Liver (tissue), 9 donors: Measurements from ENCODE around the gene GLIS1. TPM values are rescaled to one million over a fixed set of nuclear protein-coding genes. Genes with fewer than 3 reads are reported as not detected.

ENCODE experiments used
- DNase-seq: peaks from one replicate; pipeline ENCODE4 v3.0.0-alpha.2; 2017; ENCODE audit warnings: low spot score
- H3K27ac ChIP-seq, 2 donors: one replicate each; pipeline ENCODE4 v1.7.0; 2013; ENCODE audit warnings: inconsistent platforms in 2 of 2, low read length in 2 of 2, control low read depth in 1 of 2, low read depth in 1 of 2, mild to moderate bottlenecking in 1 of 2
- H3K27me3 ChIP-seq, 4 donors: one replicate each; pipeline versions ENCODE4 v1.6.1 to v1.7.0; 2013; ENCODE audit warnings: low read length in 3 of 4, inconsistent platforms in 1 of 4, mild to moderate bottlenecking in 1 of 4, moderate library complexity in 1 of 4; ENCODE audit not compliant: control insufficient read depth in 4 of 4, insufficient read depth in 4 of 4
- H3K36me3 ChIP-seq, 4 donors: one replicate each; pipeline versions ENCODE4 v1.6.1 to v1.7.0; 2013; ENCODE audit warnings: low read length in 3 of 4, mild to moderate bottlenecking in 3 of 4, low read depth in 1 of 4, moderate library complexity in 1 of 4; ENCODE audit not compliant: control insufficient read depth in 4 of 4, insufficient read depth in 3 of 4
- H3K4me1 ChIP-seq, 4 donors: one replicate each; pipeline versions ENCODE4 v1.6.1 to v1.7.0; 2013; ENCODE audit warnings: low read length in 3 of 4, mild to moderate bottlenecking in 3 of 4, moderate library complexity in 1 of 4; ENCODE audit not compliant: control insufficient read depth in 4 of 4, insufficient read depth in 4 of 4
- H3K4me3 ChIP-seq, 3 donors: one replicate each; pipeline versions ENCODE4 v1.6.1 to v1.7.0; 2013; ENCODE audit warnings: low read length in 3 of 3, control low read depth in 1 of 3, low read depth in 1 of 3, mild to moderate bottlenecking in 1 of 3
- H3K9ac ChIP-seq, 2 donors: one replicate each; pipeline ENCODE4 v1.7.0; 2013; ENCODE audit warnings: low read length in 2 of 2, mild to moderate bottlenecking in 2 of 2, moderate library complexity in 2 of 2, control low read depth in 1 of 2, low read depth in 1 of 2
- H3K9me3 ChIP-seq, 4 donors: one replicate each; pipeline versions ENCODE4 v1.6.1 to v1.7.0; 2013; ENCODE audit warnings: low read length in 3 of 4; ENCODE audit not compliant: control insufficient read depth in 4 of 4
- EGR1 ChIP-seq, 2 donors: IDR thresholded peaks; 2 replicates each; pipeline ENCODE4 v1.6.1; 2016 to 2018; ENCODE audit warnings: antibody characterized with exemption in 2 of 2, low read depth in 2 of 2
- FOXA1 ChIP-seq: IDR thresholded peaks from 2 replicates; pipeline ENCODE4 v1.6.1; 2016; ENCODE audit warnings: antibody characterized with exemption
- FOXA2 ChIP-seq: IDR thresholded peaks from 2 replicates; pipeline ENCODE4 v1.6.1; 2016; ENCODE audit warnings: antibody characterized with exemption
- GABPA ChIP-seq, 2 donors: IDR thresholded peaks in 1 of 2; conservative IDR thresholded peaks in 1 of 2; 2 replicates each; pipeline ENCODE4 v1.6.1; 2016; ENCODE audit warnings: antibody characterized with exemption in 2 of 2, mild to moderate bottlenecking in 1 of 2, moderate library complexity in 1 of 2
- HNF4A ChIP-seq, 2 donors: conservative IDR thresholded peaks; 2 replicates each; pipeline ENCODE4 v1.6.1; 2016; ENCODE audit warnings: antibody characterized with exemption in 2 of 2, mild to moderate bottlenecking in 2 of 2
- HNF4G ChIP-seq: IDR thresholded peaks from 2 replicates; pipeline ENCODE4 v1.6.1; 2016; ENCODE audit warnings: antibody characterized with exemption
- JUND ChIP-seq, 2 donors: IDR thresholded peaks; 2 replicates each; pipeline ENCODE4 v1.6.1; 2016; ENCODE audit warnings: antibody characterized with exemption in 2 of 2
- NR2F2 ChIP-seq: IDR thresholded peaks from 2 replicates; pipeline ENCODE4 v1.6.1; 2016; ENCODE audit warnings: antibody characterized with exemption
- RAD21 ChIP-seq, 2 donors: IDR thresholded peaks; 2 replicates each; pipeline ENCODE4 v1.6.1; 2016; ENCODE audit warnings: antibody characterized with exemption in 2 of 2, mild to moderate bottlenecking in 2 of 2
- RXRA ChIP-seq, 2 donors: IDR thresholded peaks; 2 replicates each; pipeline ENCODE4 v1.6.1; 2017 to 2018; ENCODE audit warnings: antibody characterized with exemption in 2 of 2, mild to moderate bottlenecking in 1 of 2
- SP1 ChIP-seq: IDR thresholded peaks from 2 replicates; pipeline ENCODE4 v1.6.1; 2018; ENCODE audit warnings: antibody characterized with exemption, mild to moderate bottlenecking
- TAF1 ChIP-seq: conservative IDR thresholded peaks from 2 replicates; pipeline ENCODE4 v1.6.1; 2016; ENCODE audit warnings: antibody characterized with exemption, mild to moderate bottlenecking
- YY1 ChIP-seq: IDR thresholded peaks from 2 replicates; pipeline ENCODE4 v1.6.1; 2016; ENCODE audit warnings: antibody characterized with exemption, mild to moderate bottlenecking
- WGBS: extraction: QIAGEN DNeasy Blood & Tissue Kit; methylation state at CpG from one replicate; pipeline ENCODE4 v1.1.7; 2013; 5-methylcytosine and 5-hydroxymethylcytosine counted together
- polyA plus RNA-seq, 2 donors: library from polyadenylated mRNA; stranded (reverse) in 1 of 2; unstranded in 1 of 2; fragments of 200-250 nt in 1 of 2; fragments of >200 nt in 1 of 2; fragmentation: Nextera tagmentation in 1 of 2; extraction: Ambion mirVana in 1 of 2; gene quantifications; one replicate each; pipeline versions ENCODE4 v1.2.1 to v1.2.3, GENCODE V29; 2013 to 2015
- total RNA-seq, 2 donors: library from RNA; depleted of rRNA; stranded (reverse); fragments of >200 nt; gene quantifications; one replicate each; pipeline ENCODE4 v1.2.3, GENCODE V29; 2014
- TF ChIP-seq, protein P1 (sequence below): IDR thresholded peaks from 2 replicates; pipeline ENCODE4 v1.6.1; 2016; ENCODE audit warnings: antibody characterized with exemption
- TF ChIP-seq, protein P2 (sequence below): IDR thresholded peaks from 2 replicates; pipeline ENCODE4 v1.6.1; 2016; ENCODE audit warnings: antibody characterized with exemption
- TF ChIP-seq, protein P3 (sequence below): IDR thresholded peaks from 2 replicates; pipeline ENCODE4 v1.6.1; 2016; ENCODE audit warnings: antibody characterized with exemption, mild to moderate bottlenecking
- TF ChIP-seq, protein P4 (sequence below): fragments of 150-350 bp; IDR thresholded peaks from 2 replicates; pipeline ENCODE4 v1.5.1; 2017; ENCODE audit warnings: improper control_type of control experiment, low read depth, low read length; ENCODE audit not compliant: missing input control
- TF ChIP-seq, protein P5 (sequence below): IDR thresholded peaks from 2 replicates; pipeline ENCODE4 v1.6.1; 2016; ENCODE audit warnings: antibody characterized with exemption
- donor health status: healthy.
- donor health status: healthy.
- donor health status: healthy.
- donor health status: healthy.
- donor health status: healthy.

GLIS1 gene
- total and polyA plus RNA-seq, 4 donors: under 0.01 to 0.05 TPM; not detected in 2

DNA sequence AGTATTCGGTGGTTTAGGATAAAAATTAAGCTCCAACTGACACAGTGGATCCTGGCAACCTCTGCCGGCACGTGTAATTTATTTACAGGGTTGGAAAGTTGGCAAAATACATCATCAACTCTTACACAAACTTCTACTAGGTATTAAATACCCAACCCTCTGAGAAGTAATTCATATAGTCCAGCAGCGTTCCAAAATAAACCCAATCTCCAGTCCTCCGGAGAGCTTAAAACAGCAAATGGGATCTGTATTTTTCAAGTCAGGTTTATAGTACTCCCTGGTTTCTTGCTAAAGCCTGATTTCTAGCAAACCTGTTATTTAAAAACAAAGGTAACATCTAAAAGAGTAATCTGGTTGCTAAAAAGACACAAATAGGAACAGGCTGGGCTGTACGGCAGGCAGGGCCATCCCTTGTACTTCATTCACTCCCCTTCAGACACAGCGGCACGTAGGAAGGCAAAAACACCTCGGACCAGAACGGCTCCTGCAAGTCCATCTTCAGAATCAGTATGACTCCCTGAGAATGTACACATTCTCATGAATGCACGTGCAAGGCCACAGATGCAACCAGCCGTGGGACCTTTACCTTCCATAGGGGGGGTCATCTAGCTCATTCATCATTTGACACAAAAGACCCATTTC is 8.6 kb downstream of the GLIS1 start (continued):
- TF ChIP-seq RAD21 (IDR thresholded peaks at IDR 0.05) (no peak), YY1 (no peak)
- TF ChIP-seq, protein P1, sequence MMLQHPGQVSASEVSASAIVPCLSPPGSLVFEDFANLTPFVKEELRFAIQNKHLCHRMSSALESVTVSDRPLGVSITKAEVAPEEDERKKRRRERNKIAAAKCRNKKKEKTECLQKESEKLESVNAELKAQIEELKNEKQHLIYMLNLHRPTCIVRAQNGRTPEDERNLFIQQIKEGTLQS: no peak

DNA sequence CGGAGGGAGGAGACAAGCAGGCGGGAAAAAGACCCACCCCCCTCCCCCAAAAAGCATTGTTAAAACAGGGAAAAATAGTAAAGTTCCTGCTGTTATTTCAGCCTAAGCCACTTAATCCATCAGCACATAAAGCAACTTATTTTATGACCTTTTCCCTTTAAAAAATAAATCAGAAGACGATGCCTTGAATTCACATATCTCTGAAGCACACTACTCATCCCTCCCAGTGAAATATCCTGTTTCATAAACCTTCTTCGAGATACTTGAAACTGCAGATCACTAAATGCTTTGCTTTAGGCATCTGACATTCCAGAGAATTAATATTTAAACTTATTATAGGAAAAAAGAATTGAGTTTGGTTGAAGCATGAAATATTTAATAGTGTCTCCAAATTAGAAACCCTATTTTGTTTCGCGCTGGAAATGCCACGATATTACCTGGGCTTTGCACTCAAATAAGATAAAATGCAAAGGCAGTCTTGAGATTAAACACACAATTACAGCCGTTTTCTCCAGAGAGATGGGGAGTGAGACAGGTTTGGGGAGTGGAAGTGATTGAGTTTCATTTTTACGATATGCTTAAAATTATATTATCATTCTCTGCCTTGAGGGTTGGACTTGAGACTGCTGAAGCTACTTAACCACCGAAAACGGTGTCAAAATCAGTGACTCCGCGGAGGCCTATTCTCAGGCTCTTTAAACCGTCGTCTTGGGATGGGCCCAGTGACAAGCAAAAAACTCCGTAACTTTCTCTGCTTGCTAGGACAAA is 9.3 kb downstream of the GLIS1 start:
- Histone ChIP-seq H3K36me3 (no peaks in the 10 kb centered on the region), H3K4me3 (no peak overlapping the region), H3K27me3 (no peaks in the 10 kb centered on the region), H3K9me3 (peaks cover 0 to 4% (median 0%) of the 10 kb centered on the region in 4 donors), H3K4me1 (no peaks in the 10 kb centered on the region), H3K9ac (no peak overlapping the region), H3K27ac (no peak overlapping the region)
- no peak for DNase-seq
- 87% methylated on average over 16 of the region's 16 CpGs for WGBS
- TF ChIP-seq HNF4A (conservative IDR thresholded peaks at IDR 0.05) (no peak), SP1 (no peak), NR2F2 (no peak), FOXA2 (no peak), RXRA (IDR thresholded peaks at IDR 0.05) (no peak)
- TF ChIP-seq, protein P2, sequence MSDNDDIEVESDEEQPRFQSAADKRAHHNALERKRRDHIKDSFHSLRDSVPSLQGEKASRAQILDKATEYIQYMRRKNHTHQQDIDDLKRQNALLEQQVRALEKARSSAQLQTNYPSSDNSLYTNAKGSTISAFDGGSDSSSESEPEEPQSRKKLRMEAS: no peak

DNA sequence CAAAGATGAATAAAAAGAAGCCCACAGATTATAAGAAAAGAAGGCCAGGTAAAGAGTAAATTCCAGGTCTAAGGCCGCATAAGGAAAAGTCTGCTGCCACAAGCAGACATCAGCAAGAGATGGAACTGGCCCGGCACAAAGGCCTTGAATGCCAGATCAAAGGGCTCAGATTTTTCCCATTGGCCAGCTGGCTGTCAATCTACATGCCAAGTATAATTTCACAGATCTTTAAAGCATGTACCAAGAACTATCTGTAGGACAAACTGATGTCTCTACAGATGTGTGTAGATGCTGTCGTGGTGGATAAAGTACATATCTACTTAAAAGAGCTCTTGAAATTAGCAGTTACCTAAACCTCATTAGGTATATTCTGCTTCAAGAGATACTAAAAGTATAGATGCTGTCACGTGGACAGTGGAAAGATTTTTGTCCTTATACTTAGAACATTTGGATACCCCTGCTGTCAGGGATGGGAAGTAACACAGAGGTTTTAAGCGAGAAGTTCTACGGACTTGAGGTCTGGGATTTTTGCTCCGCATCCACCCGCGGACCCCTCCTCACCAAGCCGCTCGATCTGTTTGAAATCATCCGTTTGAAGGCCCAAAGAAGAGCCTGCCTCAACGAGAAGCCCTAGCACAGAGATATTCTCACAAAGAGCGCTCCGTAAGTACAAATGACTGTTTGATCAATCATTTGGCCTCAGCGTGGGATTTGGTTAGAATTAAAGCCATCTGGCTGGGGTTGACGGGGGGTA is 10.1 kb downstream of the GLIS1 start:
- TF ChIP-seq YY1 (no peak), HNF4G (no peak), EGR1 (IDR thresholded peaks at IDR 0.05; ENCODE audit: low read depth in 2 of 2) (no peak), FOXA1 (no peak), NR2F2 (no peak), RAD21 (IDR thresholded peaks at IDR 0.05) (no peak), SP1 (no peak), HNF4A (conservative IDR thresholded peaks at IDR 0.05) (no peak), RXRA (IDR thresholded peaks at IDR 0.05) (no peak), JUND (IDR thresholded peaks at IDR 0.05) (no peak), FOXA2 (no peak), TAF1 (no peak), GABPA (IDR thresholded peaks at IDR 0.05 in 1 of 2, conservative IDR thresholded peaks at IDR 0.05 in 1 of 2) (no peak)
- TF ChIP-seq, protein P3, sequence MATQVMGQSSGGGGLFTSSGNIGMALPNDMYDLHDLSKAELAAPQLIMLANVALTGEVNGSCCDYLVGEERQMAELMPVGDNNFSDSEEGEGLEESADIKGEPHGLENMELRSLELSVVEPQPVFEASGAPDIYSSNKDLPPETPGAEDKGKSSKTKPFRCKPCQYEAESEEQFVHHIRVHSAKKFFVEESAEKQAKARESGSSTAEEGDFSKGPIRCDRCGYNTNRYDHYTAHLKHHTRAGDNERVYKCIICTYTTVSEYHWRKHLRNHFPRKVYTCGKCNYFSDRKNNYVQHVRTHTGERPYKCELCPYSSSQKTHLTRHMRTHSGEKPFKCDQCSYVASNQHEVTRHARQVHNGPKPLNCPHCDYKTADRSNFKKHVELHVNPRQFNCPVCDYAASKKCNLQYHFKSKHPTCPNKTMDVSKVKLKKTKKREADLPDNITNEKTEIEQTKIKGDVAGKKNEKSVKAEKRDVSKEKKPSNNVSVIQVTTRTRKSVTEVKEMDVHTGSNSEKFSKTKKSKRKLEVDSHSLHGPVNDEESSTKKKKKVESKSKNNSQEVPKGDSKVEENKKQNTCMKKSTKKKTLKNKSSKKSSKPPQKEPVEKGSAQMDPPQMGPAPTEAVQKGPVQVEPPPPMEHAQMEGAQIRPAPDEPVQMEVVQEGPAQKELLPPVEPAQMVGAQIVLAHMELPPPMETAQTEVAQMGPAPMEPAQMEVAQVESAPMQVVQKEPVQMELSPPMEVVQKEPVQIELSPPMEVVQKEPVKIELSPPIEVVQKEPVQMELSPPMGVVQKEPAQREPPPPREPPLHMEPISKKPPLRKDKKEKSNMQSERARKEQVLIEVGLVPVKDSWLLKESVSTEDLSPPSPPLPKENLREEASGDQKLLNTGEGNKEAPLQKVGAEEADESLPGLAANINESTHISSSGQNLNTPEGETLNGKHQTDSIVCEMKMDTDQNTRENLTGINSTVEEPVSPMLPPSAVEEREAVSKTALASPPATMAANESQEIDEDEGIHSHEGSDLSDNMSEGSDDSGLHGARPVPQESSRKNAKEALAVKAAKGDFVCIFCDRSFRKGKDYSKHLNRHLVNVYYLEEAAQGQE: no peak
- TF ChIP-seq, protein P4, sequence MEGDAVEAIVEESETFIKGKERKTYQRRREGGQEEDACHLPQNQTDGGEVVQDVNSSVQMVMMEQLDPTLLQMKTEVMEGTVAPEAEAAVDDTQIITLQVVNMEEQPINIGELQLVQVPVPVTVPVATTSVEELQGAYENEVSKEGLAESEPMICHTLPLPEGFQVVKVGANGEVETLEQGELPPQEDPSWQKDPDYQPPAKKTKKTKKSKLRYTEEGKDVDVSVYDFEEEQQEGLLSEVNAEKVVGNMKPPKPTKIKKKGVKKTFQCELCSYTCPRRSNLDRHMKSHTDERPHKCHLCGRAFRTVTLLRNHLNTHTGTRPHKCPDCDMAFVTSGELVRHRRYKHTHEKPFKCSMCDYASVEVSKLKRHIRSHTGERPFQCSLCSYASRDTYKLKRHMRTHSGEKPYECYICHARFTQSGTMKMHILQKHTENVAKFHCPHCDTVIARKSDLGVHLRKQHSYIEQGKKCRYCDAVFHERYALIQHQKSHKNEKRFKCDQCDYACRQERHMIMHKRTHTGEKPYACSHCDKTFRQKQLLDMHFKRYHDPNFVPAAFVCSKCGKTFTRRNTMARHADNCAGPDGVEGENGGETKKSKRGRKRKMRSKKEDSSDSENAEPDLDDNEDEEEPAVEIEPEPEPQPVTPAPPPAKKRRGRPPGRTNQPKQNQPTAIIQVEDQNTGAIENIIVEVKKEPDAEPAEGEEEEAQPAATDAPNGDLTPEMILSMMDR: no peak
- TF ChIP-seq, protein P2: no peak
- TF ChIP-seq, protein P1: no peak
- TF ChIP-seq, protein P5, sequence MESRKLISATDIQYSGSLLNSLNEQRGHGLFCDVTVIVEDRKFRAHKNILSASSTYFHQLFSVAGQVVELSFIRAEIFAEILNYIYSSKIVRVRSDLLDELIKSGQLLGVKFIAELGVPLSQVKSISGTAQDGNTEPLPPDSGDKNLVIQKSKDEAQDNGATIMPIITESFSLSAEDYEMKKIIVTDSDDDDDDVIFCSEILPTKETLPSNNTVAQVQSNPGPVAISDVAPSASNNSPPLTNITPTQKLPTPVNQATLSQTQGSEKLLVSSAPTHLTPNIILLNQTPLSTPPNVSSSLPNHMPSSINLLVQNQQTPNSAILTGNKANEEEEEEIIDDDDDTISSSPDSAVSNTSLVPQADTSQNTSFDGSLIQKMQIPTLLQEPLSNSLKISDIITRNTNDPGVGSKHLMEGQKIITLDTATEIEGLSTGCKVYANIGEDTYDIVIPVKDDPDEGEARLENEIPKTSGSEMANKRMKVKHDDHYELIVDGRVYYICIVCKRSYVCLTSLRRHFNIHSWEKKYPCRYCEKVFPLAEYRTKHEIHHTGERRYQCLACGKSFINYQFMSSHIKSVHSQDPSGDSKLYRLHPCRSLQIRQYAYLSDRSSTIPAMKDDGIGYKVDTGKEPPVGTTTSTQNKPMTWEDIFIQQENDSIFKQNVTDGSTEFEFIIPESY: no peak
- Histone ChIP-seq H3K36me3 (no peaks in the 10 kb centered on the region), H3K9me3 (peaks cover 0 to 4% (median 0%) of the 10 kb centered on the region in 4 donors), H3K4me1 (no peaks in the 10 kb centered on the region), H3K27me3 (no peaks in the 10 kb centered on the region), H3K27ac (no peak overlapping the region), H3K4me3 (no peak overlapping the region), H3K9ac (no peak overlapping the region)
- 85% methylated on average over 17 of the region's 17 CpGs for WGBS
- DNase-seq: no peak
